GM04504 (cell line): ENCODE data around the gene ZBTB47.

Source experiments
- DNase-seq: peaks from one replicate; pipeline ENCODE4 v3.0.0-alpha.2; 2012; ENCODE audit warnings: low read depth

Gene ZBTB47

DNA sequence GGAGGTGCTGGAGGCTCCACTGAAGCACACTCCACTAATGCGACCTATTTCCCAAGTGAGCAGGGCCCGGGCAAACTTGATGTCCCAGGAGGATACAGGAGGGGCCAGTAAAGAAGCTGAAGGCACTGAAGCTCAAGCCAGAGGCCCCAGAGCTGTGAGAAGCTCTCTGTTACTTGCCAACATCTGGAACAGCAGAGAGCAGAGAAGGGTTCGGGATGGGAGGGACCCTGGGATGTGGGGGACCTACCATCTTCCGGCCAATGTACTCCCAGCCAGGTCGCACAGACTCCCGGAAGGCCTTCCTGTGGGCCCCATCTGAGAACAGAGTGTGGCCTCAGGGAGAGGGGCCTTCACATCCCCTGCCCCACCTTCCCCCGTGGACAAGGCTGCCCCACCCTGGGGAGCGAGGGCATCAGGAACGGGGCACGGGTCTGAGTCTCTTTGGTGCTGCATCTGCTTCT lies 46.0 kb downstream of the ZBTB47 start:
- DNase-seq, result no peak

DNA sequence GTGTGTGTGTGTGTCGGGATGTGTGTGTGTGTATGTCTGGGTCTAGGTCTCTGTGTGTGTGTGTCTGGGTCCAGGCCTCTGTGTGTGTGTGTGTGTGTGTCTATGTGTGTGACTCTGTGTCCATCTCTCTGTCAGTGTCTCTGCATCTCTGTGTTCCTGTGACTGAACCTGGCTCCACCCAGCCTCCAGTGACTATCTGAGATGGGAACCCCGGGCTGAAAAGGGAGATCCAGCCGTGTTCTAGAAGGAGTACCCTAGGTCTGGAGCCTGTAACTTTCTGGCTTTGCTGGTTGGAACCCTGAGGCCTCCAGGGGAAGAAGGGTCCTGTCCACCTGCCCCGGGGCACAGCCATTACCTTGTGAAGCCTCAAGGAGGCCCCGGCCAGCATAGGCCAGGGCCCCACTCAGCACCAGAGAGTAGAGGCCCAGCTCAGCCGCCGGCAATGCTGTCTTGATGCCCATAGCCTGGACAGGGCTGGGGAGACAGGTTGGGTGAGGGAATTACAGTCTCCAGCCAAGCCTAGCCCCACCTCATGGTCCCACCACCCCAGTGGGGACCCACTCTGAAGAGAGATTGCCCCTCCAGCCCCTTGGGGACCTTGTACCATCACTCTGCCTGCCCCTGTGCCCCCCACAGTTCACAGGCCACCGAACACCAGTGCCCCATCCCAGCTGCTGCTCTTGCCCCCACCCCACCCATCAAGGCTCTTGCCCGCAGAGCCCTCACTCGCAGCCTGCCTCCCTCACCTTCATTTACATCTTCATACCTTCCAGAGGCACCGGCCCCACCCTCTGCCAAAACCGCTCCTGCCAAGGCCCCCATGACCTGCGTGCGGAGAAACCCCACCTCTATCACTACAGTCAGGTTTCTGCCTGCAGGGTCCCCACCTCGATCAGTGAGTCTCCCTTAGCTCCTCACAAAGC lies 47.1 kb downstream of the ZBTB47 start:
- no peak for DNase-seq

DNA sequence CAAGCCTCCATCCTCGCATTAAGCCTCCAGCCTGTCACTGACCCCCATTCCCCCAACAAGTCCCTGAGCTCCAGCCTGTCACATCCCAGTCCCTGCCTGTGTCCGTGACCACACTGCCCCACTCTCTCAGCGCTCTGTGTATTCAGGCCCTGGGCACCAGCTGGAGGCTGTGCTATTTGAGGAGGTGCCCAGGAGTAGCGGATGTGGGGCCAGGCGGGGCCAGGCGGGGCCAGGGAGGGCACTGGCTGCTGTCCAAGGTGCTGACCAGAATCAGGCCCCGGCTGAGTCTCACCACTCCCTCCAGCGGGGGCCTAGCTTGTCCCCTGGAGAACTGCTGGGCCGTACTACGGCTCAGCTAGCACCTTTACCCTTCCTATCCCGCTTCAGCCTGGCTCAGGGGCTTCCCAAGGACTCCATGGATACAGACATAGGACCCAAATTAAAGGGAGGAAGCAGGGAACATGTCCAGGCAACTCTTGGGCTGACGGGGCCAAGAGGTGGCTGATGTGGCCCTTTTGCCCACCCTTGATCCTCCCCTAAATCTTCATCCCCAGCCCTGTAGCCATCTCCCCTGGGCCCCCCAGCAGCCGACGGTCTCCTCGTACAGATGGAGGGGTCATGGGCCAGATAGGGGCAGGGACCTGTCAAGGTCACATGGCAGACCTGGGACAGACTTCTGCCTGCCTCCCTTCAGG lies 48.0 kb downstream of the ZBTB47 start:
- no peak for DNase-seq

DNA sequence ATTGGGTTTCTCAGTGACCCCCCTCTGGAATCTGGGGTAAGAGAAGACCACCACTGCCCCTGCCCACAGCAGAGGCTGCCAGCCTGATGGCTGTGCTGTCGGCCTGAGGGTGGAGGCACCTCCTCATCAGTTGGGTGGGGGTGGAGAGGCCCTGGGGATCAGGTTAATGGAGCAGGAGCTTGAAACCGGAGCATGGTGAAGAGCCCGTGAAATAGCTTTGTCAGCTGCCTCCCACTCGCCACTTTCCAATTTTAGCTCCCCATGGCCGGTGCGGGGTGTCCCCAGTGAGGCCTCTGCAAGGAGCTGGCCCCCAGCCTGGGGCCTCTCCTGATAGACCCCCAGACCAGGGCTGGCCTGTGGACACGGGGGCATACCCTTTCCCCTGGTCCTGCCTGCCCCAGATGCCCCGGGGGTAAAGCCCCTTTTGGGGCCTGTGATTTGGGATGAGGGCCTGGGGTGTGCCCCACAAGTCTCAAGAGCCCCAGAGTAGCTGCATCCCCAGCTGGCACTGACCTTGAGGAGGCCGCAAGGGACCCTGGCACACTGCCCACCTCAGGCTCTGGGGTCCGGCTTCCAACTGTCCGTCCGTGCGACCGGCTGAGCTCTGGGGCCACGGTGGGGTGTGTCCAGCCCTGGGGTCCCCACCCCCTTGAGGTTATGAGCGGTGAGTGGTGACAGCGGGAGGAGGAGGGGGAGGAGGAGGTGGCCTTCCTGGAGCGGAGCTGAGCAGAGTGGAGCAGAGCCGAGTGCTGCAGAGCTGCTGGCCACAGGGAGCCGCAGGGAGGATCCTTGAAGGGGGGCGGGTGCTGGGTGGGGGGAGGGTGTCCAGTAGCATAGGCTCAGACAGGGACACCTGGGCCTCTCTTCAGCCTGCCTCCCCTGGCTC lies 48.8 kb downstream of the ZBTB47 start, which contains the start of gene HHATL:
HHATL (minus strand) TSS at position 733 of the 886 bp plus-strand sequence. CDS start 1,972 bp downstream, outside the sequence.
- DNase-seq, result no peak

DNA sequence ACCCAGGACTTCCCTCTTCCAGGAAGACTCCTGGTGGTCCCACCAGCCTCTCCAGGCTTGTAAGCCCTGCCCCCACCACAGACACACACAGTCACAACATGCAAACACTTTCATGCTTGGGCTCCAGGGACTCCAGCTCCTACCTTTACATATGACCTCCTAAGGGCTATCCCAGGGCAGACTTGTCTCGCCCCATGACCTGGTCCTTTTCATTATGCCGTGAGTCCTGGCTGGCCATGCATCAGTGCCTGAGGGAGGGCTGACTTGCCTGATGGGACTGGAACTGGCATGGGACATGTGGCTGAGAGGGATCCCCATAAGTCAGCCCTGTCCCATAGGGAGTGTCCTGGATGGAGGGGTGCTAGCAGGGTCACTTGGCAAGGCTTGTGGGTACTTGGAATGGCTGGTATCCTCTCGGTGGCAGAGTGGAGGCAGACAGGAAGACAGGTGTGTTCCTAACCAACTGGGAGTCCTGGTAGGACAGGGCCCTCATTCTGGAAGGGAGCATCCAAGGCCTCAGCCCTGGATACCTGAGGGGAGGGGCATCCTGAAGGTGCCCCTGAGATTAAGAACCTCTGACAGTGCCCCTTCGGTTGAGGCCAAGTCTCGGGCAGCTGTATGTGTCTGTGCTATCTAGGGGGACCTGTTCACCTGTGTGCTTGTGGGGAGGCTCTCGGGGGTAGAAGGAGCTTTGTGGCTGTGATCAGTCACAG lies 49.6 kb downstream of the ZBTB47 start:
- no peak for DNase-seq

DNA sequence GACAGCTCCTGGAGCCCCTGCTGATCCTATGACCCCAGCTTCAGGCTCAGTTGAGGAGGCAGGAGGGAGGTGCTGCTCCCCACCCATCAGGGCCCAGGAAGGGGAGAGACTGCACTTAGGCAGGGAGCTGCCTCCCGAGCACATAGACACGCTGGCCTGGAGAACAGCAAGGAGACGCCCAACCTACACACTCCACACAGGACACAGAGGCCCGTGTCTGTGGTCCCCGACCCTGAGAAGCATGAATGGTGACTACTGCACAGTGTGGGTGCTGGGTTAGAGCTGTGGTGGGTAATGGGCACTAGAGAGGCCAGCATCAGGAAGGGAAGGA lies 50.2 kb downstream of the ZBTB47 start:
- no peak for DNase-seq

DNA sequence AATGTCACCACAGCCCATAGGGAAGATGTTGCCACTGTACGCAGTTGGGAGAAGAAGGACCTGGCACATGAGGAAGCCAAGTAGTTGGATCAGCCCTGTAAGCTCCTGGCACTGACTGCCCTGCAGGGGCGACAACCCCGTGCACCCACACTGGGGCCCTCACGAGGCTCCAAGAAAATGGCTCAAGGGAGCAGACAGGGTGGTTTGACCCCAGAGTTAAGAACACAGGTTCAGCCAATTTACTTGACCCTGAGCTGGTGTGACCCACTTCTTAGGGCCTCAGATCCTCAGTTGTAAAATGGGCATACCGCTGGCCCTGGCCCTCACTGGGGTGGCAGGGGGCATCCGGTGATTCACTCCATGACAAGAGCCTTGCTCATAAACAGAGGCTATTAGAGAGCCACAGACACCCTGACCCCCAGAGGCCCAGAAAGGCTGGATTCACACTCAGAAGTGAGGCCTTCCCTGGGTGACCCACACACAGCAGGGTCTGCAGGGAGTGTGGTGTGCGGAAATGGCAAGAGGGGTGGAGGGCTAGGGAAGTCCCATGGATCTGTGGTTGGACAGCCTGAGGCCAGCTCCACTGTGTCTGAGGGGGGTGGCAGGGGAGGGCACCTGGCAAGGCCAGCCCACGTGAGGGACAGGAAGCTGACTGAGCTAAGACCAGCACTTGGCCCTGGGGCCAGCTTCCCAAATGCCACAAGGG lies 50.8 kb downstream of the ZBTB47 start:
- DNase-seq, result no peak

DNA sequence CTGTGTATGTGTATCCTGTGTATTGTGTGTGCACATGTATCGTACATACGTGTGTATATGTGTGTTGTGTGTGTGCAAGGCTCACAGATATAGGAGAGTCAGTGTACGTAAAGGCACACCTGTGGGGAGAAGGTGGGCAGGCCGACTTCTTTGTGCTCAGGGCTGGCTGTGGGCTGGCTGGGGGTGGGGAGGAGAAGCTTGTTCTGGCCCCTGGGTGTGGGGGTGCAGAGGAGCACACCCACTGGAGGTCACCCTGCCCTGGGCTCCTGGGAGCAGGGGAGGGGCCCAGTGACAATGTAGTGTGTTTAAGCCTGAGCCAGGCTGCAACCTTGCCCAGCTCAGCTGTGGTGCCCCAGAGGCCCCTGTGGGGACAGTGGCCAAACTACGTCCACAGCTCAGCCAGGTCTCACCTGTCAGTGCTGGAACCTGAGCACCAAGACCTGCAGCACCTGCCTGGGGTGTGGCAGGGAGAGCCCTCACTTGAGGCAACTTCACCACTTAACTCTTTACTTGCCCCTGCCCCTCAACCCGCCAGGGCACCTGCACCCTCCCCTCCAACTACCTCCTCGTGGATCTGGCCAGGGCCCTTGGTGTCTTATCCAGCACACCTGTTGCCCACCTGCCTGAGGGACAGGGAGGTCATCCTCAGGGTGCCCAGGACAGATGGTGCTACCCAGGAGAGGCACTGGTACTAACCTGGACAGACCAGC lies 51.7 kb downstream of the ZBTB47 start:
- DNase-seq, result no peak

DNA sequence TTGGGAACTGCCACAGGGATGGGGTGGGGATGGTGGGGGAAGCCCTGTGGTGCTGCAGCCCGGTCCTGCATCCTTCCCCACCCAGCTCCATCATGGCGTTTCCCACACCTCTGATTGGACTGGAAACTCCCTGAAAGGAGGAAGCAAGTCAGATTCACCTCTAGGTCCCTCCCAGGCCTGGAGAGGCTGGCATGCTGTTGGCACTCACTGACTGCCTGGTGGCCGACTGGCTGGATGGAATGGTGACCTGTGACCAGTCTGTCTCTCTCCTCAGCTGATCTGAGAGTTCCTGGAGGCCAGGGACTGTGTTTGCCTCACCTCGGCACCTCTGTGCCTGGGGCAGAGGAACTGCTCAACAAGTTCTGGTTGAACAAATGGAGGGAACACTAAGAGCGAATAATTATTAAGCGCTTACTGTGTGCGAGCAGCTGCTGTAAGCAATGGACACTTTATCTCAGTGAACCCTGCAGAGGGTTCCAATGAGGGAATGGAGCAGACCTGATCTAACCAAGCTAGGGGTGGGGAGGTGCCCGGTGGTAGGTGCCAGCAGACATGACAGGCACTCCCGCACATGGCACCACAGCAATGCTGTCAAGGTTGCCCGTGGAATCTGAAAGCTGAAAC lies 52.6 kb downstream of the ZBTB47 start:
- DNase-seq, result no peak

DNA sequence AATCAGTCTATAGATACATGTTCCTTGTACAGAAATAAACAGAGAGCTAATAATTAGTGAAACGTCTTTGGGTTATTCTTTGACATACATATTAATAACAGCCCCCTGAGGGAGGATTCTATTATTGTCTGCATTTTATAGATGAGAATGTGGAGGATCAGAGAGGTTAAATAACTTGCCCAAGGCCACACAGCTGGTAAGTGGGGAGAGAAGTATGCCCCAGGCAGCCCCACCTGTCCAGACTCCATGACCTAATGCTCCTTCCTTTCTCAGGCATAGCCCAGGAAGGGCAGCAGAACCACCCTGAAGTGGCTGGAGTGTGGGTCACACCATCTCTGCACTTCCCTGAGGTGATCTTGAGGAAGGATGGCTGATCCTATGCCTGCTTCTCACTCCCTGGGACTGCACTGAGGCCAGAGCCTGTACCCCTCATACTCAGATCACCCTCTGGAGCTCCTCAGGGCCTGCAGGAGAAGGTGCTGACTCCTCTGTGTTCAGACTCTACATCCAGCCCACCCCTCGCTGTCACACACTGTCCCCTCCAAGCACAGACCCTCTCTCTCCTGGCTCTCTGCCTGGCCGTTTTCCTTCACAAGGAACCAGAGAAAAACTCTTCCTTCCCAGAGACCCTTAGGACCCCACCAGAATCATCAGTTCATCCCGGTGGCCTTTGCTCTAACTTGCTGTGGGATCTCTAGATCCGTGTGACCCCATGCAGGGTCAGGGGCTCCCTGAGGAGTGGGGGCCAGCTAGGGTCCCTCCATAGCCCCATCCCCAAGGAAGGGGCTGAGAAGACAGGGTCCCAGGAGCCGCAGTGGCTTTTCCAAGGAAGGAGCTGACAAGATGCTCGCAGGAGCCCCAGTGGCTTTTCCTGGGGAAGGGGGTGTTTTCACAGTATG lies 53.5 kb downstream of the ZBTB47 start:
- no peak for DNase-seq

DNA sequence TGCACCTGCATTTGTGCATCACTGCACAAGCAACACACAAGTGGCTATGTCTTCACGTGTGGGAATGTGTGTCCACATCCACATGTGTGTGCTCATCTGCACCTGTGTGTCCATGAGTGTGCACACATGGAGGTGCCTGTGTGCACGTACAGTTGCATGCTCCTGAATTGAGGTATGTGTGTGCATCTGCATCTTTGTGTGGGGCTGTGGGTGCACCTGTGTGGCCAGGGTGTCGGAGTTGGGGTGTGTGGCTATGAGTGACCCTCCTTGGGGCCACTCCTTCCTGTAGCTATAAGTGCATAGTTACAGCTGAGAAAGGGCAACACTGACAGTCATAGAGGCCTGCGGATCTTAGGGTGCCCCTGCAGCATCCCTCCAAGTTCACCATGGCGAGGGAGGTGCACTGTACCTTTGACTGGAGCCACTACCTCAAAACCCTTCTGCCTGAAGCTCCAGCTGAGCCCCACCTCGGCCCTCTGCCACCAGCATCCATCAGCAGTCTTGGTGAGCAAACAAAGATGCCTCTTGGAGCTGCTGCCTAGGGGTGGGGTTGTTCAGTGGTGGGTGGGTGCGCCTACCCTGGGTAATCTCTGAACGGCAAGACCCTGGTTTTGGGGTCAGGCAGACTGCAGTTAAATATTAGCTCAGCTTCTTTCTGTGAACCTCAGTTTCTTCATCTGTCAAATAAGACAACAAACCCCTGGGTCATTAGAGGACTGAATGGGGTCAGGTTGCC lies 54.3 kb downstream of the ZBTB47 start:
- DNase-seq, result no peak

DNA sequence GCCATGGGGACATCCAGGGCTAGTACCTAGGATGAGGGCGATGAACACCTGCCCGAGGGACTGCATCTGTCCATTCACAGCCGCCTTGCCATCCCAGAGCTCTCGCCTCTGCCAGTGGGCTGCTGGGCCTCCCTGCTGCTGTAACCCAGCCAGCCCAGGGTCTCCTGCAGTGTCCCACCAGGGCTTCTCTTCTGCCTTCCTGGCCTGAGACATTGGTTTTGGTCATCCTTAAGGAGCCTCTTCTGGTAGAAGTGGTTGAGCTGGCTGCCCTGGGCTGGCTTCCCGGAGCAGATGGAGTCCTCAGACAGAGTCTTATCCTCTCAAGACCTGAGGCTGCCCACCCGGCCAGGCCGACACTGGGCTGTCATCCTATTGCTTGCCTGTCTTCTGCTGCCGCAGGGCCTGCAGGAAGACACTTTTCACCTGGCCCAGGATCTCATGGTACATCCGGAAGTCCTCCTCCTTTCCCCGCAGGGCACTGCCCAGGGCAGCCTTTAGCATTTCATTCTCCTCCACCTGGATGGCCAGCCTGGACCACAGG lies 55.2 kb downstream of the ZBTB47 start:
- no peak for DNase-seq

DNA sequence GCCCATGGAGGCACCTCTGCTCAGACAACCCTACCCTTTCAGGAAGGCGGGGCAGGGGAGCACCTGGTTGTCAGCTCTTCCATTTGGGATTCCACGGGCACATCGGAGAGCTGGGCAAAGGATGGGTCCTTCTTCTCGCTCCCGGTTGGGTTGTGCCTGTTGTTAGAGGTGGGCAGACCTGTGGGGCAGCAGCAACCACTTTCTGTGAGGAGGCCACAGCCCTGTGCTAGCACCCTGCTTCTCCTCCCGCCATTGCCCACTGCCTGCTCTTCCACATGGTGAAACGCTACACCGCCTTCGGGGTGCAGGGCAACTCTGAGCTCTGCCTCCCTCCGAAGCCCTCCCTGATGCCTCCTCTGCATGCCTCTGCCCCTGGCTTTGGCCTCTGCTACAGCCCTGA lies 56.1 kb downstream of the ZBTB47 start:
- DNase-seq, result no peak

DNA sequence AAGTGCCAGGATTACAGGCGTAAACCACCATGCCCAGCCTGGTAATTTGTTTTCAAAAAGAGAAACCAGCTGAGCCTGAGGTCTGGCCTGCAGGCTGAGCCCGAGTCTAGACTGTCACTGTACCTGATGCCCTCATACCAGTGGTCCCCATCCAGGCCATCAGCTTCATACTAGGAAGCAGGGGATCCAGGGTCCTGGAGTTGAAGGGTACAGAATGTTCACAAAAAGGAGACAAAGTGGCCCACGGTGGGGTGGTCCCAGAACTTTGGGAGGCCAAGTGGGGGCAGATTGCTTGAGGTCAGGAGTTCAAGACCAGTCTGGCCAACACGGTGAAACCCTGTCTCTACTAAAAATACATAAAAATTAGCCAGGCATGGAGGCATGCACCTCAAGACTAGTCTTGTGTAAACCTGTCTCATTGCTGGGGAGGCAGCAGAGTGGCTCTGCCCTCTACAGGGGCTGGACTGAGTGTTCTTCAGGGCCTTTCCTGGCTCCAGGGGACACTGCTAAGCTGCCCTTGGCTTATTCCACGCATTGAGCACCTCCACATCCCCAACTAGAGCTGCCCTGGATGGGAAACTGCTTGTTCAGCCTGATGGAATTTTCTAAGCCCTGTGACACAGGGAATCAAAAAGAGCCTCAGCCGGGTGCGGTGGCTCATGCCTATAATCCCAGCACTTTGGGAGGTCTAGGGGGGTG lies 57.0 kb downstream of the ZBTB47 start:
- no peak for DNase-seq

DNA sequence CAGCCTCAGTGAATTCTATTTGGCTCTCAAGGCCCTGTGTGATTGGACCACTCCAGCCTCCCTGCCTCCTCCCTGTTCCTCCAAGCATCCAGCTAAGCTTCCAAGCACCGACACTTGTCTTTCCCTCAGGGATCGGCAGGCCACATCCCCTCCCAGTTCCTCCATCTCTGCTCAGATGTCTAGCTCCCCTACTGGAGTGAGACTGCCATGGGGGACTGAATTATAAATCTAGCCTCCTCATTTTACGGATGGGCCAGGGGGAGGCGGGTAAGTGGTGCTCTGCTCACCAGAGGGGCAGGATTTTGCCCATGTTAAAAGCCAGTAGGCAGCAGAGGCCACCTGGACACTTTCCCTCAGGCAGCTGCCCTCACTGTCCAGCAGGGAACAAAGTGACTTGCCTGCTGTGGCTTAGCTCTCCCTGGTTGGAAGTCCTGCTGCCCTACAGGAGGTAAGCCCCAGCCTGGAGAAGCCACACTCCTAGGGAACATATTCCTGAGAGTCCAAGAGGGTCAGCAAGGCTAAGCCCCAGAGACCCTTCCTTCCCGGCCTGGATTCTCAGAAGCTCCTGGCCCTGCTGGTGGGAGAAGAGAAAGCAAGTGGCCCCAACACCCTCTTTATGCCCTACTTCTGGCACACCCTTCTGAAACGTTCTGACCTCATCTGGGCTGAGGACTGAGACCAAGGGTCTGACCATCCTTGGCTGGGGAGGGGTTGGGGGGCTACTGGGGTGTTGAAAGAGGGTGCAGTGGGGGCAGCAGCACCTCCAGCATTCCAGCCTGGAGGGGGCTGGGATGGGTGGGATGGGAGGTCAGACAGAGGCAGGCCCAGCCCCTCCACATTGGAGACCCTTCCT lies 58.2 kb downstream of the ZBTB47 start:
- DNase-seq, result no peak

DNA sequence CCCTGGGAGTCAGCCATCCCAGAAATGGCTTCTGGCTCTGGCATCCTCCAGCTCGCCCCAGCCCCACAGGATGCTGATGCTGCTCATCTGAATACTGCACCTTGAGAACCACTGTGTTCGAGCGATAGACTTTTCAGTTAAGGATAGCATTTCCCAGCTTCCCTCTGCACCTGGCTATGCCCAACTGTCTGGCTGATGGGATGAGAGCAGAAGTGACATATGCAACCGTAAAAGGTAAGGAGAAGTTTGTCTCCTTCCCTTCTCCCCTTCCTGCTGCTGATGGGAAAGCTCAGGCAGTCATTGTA lies 58.8 kb downstream of the ZBTB47 start:
- no peak for DNase-seq
